K562 (cell line): ENCODE data around the gene IRF3. TPM values are rescaled to one million over a fixed set of nuclear protein-coding genes. Genes with fewer than 3 reads are reported as not detected.

Source experiments
- AFF1 ChIP-seq, 2 experiments: fragments of 450-650 bp; IDR thresholded peaks; 2 replicates each; pipeline ENCODE4 v1.6.1; 2018; ENCODE audit warnings: mild to moderate bottlenecking in 2 of 2, low read depth in 1 of 2; ENCODE audit not compliant: partially characterized antibody in 2 of 2
- CBX2 ChIP-seq: fragments of 200-600 bp; sonication (generic); IDR thresholded peaks from one replicate; pipeline ENCODE4 v1.6.1; 2012; ENCODE audit warnings: mild to moderate bottlenecking, low read length, inconsistent platforms; ENCODE audit not compliant: insufficient read depth, poor library complexity, severe bottlenecking
- EGR1 ChIP-seq: fragments of 450-650 bp; conservative IDR thresholded peaks from 2 replicates; pipeline ENCODE4 v1.6.1; 2017; ENCODE audit warnings: mild to moderate bottlenecking
- EP400 ChIP-seq: fragments of 450-650 bp; IDR thresholded peaks from 2 replicates; pipeline ENCODE4 v1.6.1; 2017; ENCODE audit warnings: antibody characterized with exemption, mild to moderate bottlenecking, moderate library complexity
- HDGF ChIP-seq: fragments of 450-650 bp; IDR thresholded peaks from 2 replicates; pipeline ENCODE4 v1.6.1; 2016
- ID3 ChIP-seq, 2 experiments: fragments of 250-450 bp in 1 of 2; fragments of 450-650 bp in 1 of 2; sonication (Bioruptor Pico) in 1 of 2; IDR thresholded peaks; 2 replicates each; pipeline versions ENCODE4 v1.6.1 to v1.8.0; 2016 to 2021; ENCODE audit warnings: mild to moderate bottlenecking in 2 of 2, moderate library complexity in 2 of 2, missing compliant biosample characterization in 1 of 2, missing genetic modification characterization in 1 of 2
- IFI16 ChIP-seq: fragments of 250-450 bp; sonication (Bioruptor Pico); IDR thresholded peaks from 2 replicates; pipeline ENCODE4 v2.1.2; 2022; ENCODE audit warnings: mild to moderate bottlenecking, inconsistent platforms
- KHSRP ChIP-seq: fragments of 450-650 bp; IDR thresholded peaks from 2 replicates; pipeline ENCODE4 v1.6.1; 2017
- LCOR ChIP-seq: sonication (generic); formaldehyde crosslinking; IDR thresholded peaks from 2 replicates; pipeline ENCODE4 v1.8.0; 2022; ENCODE audit warnings: mild to moderate bottlenecking, missing genetic modification reagents
- MED1 ChIP-seq: sonication (generic); formaldehyde crosslinking; IDR thresholded peaks from 2 replicates; pipeline ENCODE4 v1.8.1; 2023; ENCODE audit warnings: missing genetic modification reagents, borderline replicate concordance
- MNT ChIP-seq, 2 experiments: fragments of 450-650 bp; conservative IDR thresholded peaks; 2 replicates each; pipeline ENCODE4 v1.6.1; 2017; ENCODE audit warnings: mild to moderate bottlenecking in 2 of 2, moderate library complexity in 2 of 2
- NUFIP1 ChIP-seq: fragments of 450-650 bp; IDR thresholded peaks from 2 replicates; pipeline ENCODE4 v1.6.1; 2018; ENCODE audit not compliant: partially characterized antibody
- PTBP1 ChIP-seq: fragments of 200-400 bp; formaldehyde crosslinking; IDR thresholded peaks from 2 replicates; pipeline ENCODE4 v1.6.1; 2017; ENCODE audit warnings: low read depth, low read length
- RFX5 ChIP-seq: IDR thresholded peaks from 2 replicates; pipeline ENCODE4 v1.6.1; 2011; ENCODE audit warnings: low read depth, mild to moderate bottlenecking, improper control_type of control experiment, low read length
- TBL1XR1 ChIP-seq, 2 experiments: IDR thresholded peaks; 2 replicates each; pipeline ENCODE4 v1.6.1; 2012; ENCODE audit warnings: improper control_type of control experiment in 2 of 2, low read length in 2 of 2, mild to moderate bottlenecking in 1 of 2
- TRIM28 ChIP-seq: fragments of 450-650 bp; IDR thresholded peaks from 2 replicates; pipeline ENCODE4 v1.6.1; 2017
- XRCC5 ChIP-seq: fragments of 200-400 bp; formaldehyde crosslinking; IDR thresholded peaks from 2 replicates; pipeline ENCODE4 v1.6.1; 2017; ENCODE audit warnings: low read depth, mild to moderate bottlenecking, low read length
- ZFPM2 ChIP-seq: fragments of 250-450 bp; sonication (Bioruptor Pico); IDR thresholded peaks from 2 replicates; pipeline ENCODE4 v1.5.1; 2022; ENCODE audit warnings: mild to moderate bottlenecking
- ZNF551 ChIP-seq: fragments of 250-450 bp; sonication (Bioruptor Pico); IDR thresholded peaks from 2 replicates; pipeline ENCODE4 v1.5.0; 2021; ENCODE audit warnings: mild to moderate bottlenecking, moderate library complexity
- ZNF655 ChIP-seq: fragments of 250-450 bp; sonication (Bioruptor Pico); IDR thresholded peaks from 2 replicates; pipeline ENCODE4 v1.5.0; 2021
- polyA plus RNA-seq, 8 experiments: library from polyadenylated mRNA; depleted of rRNA in 4 of 8; stranded (reverse) in 5 of 8; unstranded in 3 of 8; fragments of >200 nt; fragmentation: Nextera tagmentation in 2 of 8; fragmentation: Illumina TruSeq in 1 of 8; extraction: Ambion mirVana in 2 of 8; extraction: Trizol in 1 of 8; gene quantifications; 2 replicates each; pipeline versions ENCODE4 v1.2.1 to v1.2.3, GENCODE V29; 2011 to 2014; ENCODE audit warnings: inconsistent platforms in 1 of 8, missing spikeins in 1 of 8
- total RNA-seq, 7 experiments: library from RNA; depleted of rRNA in 6 of 7; stranded (reverse); fragments of >200 nt in 6 of 7; fragmentation: Illumina TruSeq in 2 of 7; extraction: Trizol in 2 of 7; gene quantifications; 2 replicates each; pipeline versions ENCODE4 v1.2.1 to v1.2.3, GENCODE V29; 2011 to 2021; ENCODE audit warnings: low replicate concordance in 1 of 7
- TF ChIP-seq, protein P1 (sequence below): sonication (generic); formaldehyde crosslinking; IDR thresholded peaks from 2 replicates; pipeline ENCODE4 v1.9.0; 2022; ENCODE audit warnings: mild to moderate bottlenecking, missing genetic modification reagents

IRF3 gene
- total and polyA plus RNA-seq, 9 of the 15 experiments (the other 6 are each of a cell fraction or from before 2014, with no cell fraction given): 7.5 to 145 (median 65.4) TPM

DNA sequence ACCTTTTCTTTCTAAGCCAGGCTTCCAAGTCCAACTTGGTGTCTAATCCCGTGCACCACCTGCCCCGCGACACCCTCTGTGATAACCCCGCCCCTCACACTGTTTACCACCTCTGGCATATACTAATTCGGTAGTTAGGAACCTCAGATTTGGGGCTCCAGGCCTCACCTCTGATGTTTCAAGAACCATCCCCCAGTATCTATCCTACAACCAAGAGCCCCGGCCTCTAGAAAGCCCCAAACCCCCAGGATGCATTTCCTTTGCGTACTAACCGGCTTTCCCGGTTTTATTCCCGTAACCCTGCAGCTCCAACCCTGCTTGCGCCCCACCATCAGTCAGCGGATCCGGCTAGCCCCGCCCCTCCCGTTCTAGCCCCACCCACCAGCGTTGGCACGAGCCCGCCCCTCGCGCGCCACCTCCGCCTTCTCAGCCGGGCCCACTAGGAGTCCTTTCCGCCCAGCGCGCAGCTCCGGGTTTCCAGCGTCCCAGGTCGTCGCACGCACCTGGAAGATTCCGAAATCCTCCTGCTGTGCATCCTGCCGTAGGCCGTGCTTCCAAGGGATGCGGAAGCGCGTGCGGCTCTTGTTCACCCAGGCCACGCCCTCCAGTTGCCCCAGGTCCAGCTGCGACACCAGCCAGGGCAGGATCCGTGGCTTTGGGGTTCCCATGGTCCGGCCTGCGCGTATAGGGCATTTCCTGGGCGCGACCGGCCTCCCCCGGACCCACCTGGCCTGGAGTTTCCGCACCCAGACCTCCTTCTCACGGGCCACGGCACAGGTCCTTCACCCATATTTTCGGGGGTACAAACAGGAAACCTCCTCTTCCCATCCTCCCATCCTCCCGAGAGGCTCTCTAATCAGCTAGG lies 1.3 kb downstream of the IRF3 start (continued):
- TF ChIP-seq PTBP1 (no peak), ZFPM2 (no peak), AFF1 (IDR thresholded peaks at IDR 0.05; ENCODE audit: low read depth in 1 of 2, partially characterized antibody in 2 of 2) (no peak), MED1 (CRISPR knock-in tag) (no peak), ZNF551 (CRISPR knock-in tag) (no peak), IFI16 (CRISPR knock-in tag) (no peak), LCOR (CRISPR knock-in tag) (no peak), EP400 (no peak), TBL1XR1 (IDR thresholded peaks at IDR 0.05; ENCODE audit: low read length in 2 of 2) (no peak), NUFIP1 (no peak), MNT (conservative IDR thresholded peaks at IDR 0.05) (peak; percentile 65 to 73), ID3 (CRISPR knock-in tag; IDR thresholded peaks at IDR 0.05) (no peak), ID3 (tag; IDR thresholded peaks at IDR 0.05) (no peak), CBX2 (no peak), KHSRP (no peak), RFX5 (no peak), EGR1 (0 out of 2 replicates have a peak, but pooled peaks have one; percentile 33), TRIM28 (no peak), HDGF (no peak), ZNF655 (CRISPR knock-in tag) (no peak), XRCC5 (no peak)
- TF ChIP-seq, protein P1, sequence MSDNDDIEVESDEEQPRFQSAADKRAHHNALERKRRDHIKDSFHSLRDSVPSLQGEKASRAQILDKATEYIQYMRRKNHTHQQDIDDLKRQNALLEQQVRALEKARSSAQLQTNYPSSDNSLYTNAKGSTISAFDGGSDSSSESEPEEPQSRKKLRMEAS (CRISPR knock-in tag): peak; percentile 43
